ENCODE measurements around the gene HS2ST1.

DNA sequence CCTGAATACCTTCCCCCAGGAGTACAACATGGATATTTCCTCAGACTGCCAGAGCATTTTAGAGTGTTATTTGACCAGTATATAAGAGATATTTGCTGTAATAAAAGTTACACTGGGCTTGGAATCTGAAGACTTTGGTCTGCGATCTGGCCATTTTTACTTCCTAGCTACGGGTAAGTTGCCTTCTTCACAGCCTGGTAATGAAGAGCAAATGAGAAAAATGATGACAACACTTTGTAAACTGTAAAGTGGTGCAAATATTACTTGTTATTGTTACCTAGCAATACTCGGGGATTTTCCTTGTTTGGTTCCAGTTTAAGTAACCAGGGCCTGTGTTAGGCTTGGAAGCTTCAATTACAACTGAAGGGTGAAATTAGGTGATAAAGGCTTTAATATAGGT lies 233.4 kb downstream of the HS2ST1 start:
- no peak for TF ChIP-seq POLR2A (IDR thresholded peaks at IDR 0.05)
- TF ChIP-seq CTCF (IDR thresholded peaks at IDR 0.05) = no peak
- TF ChIP-seq POLR2AphosphoS5 (IDR thresholded peaks at IDR 0.05) = no peak
